Erythroblast (primary cell): ENCODE data around the gene LZIC.

Experiments
- DNase-seq, 2 experiments: peaks; one replicate each; lab custom pipeline; 2025; lab: John Stamatoyannopoulos, UW
- GATA1 ChIP-seq: IDR thresholded peaks from 2 replicates; pipeline ENCODE4 v1.6.1; 2011; ENCODE audit warnings: low read depth, mild to moderate bottlenecking, control low read depth, low read length, moderate library complexity
- POLR2A ChIP-seq: IDR thresholded peaks from 2 replicates; pipeline ENCODE4 v1.6.1; 2011; ENCODE audit warnings: mild to moderate bottlenecking, low read length

Gene LZIC

GRCh38 chr1:9905010-9905409 lies 38.2 kb downstream of the LZIC start:
- DNase-seq, result no peak
- no peak for TF ChIP-seq GATA1
- TF ChIP-seq POLR2A, result no peak

- no peak for DNase-seq
- TF ChIP-seq GATA1, result no peak
- no peak for TF ChIP-seq POLR2A
Measured at GRCh38 chr1:9904596-9904995, 38.6 kb downstream of the LZIC start.

GRCh38 chr1:9903801-9904527 lies 39.2 kb downstream of the LZIC start:
- no peak for TF ChIP-seq GATA1
- TF ChIP-seq POLR2A, result no peak
- no peak for DNase-seq

GRCh38 chr1:9902060-9902452 lies 41.1 kb downstream of the LZIC start:
- no peak for TF ChIP-seq POLR2A
- no peak for TF ChIP-seq GATA1
- no peak for DNase-seq

- TF ChIP-seq POLR2A (no peak), GATA1 (no peak)
Measured at GRCh38 chr1:9901148-9902059, 41.8 kb downstream of the LZIC start.

GRCh38 chr1:9900142-9901043 lies 42.8 kb downstream of the LZIC start:
- DNase-seq, result peak in 1 of 2 experiments; percentile 20
- TF ChIP-seq GATA1 (no peak), POLR2A (no peak)

More at GRCh38 chr1:9901148-9902059, 41.8 kb downstream of the LZIC start:
- DNase-seq, result peak; percentile 36 to 59

GRCh38 chr1:9894115-9894514 lies 49.1 kb downstream of the LZIC start:
- TF ChIP-seq POLR2A, result no peak
- TF ChIP-seq GATA1, result no peak
- no peak for DNase-seq

- no peak for DNase-seq
- TF ChIP-seq GATA1 (no peak), POLR2A (no peak)
Measured at GRCh38 chr1:9892563-9893528, 50.3 kb downstream of the LZIC start.

- no peak for TF ChIP-seq GATA1
- TF ChIP-seq POLR2A, result no peak
- no peak for DNase-seq
Measured at GRCh38 chr1:9891207-9891606, 52.0 kb downstream of the LZIC start.

GRCh38 chr1:9890224-9890731 lies 52.9 kb downstream of the LZIC start:
- no peak for TF ChIP-seq POLR2A
- TF ChIP-seq GATA1, result no peak
- no peak for DNase-seq

- TF ChIP-seq POLR2A (no peak), GATA1 (no peak)
- DNase-seq, result no peak
Measured at GRCh38 chr1:9889411-9889810, 53.8 kb downstream of the LZIC start.

GRCh38 chr1:9888886-9889285 lies 54.3 kb downstream of the LZIC start:
- no peak for DNase-seq
- TF ChIP-seq POLR2A (no peak), GATA1 (no peak)
